HepG2 (cell line): ENCODE results near the gene RTRAF. TPM values are rescaled to one million over a fixed set of nuclear protein-coding genes. Genes with fewer than 3 reads are reported as not detected.

Source experiments
- ATAC-seq: fragments of 200-7000 bp; cut with Tn5 transposase; 3 replicates; pipeline ENCODE4 v1.9.1; 2020; ENCODE audit warnings: mild to moderate bottlenecking, moderate library complexity
- BruUV-seq: library from RNA; stranded (reverse); fragments of 400-500 nt; replicated peaks from 2 replicates; lab custom pipeline; 2021; lab: Mats Ljungman, UMichigan
- CTCF ChIA-PET: fragments of 300-600 bp; formaldehyde crosslinking; extraction: SDS; loops from one replicate; lab custom pipeline; 2021; ENCODE audit warnings: low total read pairs, inconsistent platforms, low intra/inter-chr PET ratio; lab: Yijun Ruan, JAX
- POLR2A ChIA-PET: fragments of 350-600 bp; sonication (Branson Sonifier 250); formaldehyde crosslinking; loops from one replicate; lab custom pipeline; 2020; ENCODE audit warnings: antibody characterized with exemption, inconsistent platforms; lab: Yijun Ruan, JAX
- DNase-seq: peaks from one replicate; pipeline ENCODE4 v3.0.0-alpha.2; 2015; ENCODE audit warnings: low spot score
- FAIRE-seq: peaks from 3 replicates; lab custom pipeline; 2011; peaks lifted over from hg19 to GRCh38; lab: Jason Lieb, UNC
- H2AFZ ChIP-seq: one replicate; pipeline ENCODE4 v1.6.1; 2011; ENCODE audit warnings: low read length, inconsistent platforms
- H3K27ac ChIP-seq: fragments of 300-600 bp; 3 replicates; pipeline ENCODE4 v1.8.0; 2011; ENCODE audit warnings: mixed run types, mild to moderate bottlenecking, mixed read lengths, low read length, inconsistent platforms; ENCODE audit not compliant: insufficient read depth; ENCODE audit errors: extremely low read length
- H3K27me3 ChIP-seq, 2 experiments: fragments of 200-600 bp in 1 of 2; 2 replicates in 1 of 2; 3 replicates in 1 of 2; pipeline versions ENCODE4 v1.6.0 to v1.8.0; 2011; ENCODE audit warnings: low read length in 2 of 2, mild to moderate bottlenecking in 2 of 2, moderate library complexity in 2 of 2, inconsistent platforms in 1 of 2; ENCODE audit not compliant: insufficient read depth in 2 of 2, control insufficient read depth in 1 of 2
- H3K36me3 ChIP-seq, 2 experiments: fragments of 200-600 bp in 1 of 2; replicated peaks in 1 of 2; 2 replicates in 1 of 2; 3 replicates in 1 of 2; pipeline versions ENCODE4 v1.5.1 to v1.8.0; 2011; ENCODE audit warnings: low read length in 2 of 2, inconsistent platforms in 1 of 2; ENCODE audit not compliant: insufficient read depth in 2 of 2, control insufficient read depth in 1 of 2
- H3K4me1 ChIP-seq: 2 replicates; pipeline ENCODE4 v1.5.1; 2012; ENCODE audit warnings: low read length, inconsistent platforms; ENCODE audit not compliant: insufficient read depth
- H3K4me2 ChIP-seq: 2 replicates; pipeline ENCODE4 v1.6.0; 2011; ENCODE audit warnings: low read depth, low read length, inconsistent platforms
- H3K4me3 ChIP-seq, 3 experiments: fragments of 200-600 bp in 1 of 3; sonication (generic), shearing (Covaris generic) in 1 of 3; replicated peaks in 1 of 3; 2 replicates each; pipeline ENCODE4 v1.5.1; 2011 to 2016; ENCODE audit warnings: low read length in 3 of 3, inconsistent platforms in 2 of 3, low read depth in 2 of 3, mild to moderate bottlenecking in 2 of 3, control low read depth in 1 of 3, mixed read lengths in 1 of 3; ENCODE audit not compliant: insufficient read depth in 1 of 3
- H3K79me2 ChIP-seq: one replicate; pipeline ENCODE4 v1.6.1; 2011; ENCODE audit warnings: low read length, inconsistent platforms; ENCODE audit not compliant: insufficient read depth
- H3K9ac ChIP-seq: 2 replicates; pipeline ENCODE4 v1.6.0; 2011; ENCODE audit warnings: mild to moderate bottlenecking, low read depth, low read length, inconsistent platforms; ENCODE audit not compliant: insufficient read depth
- H3K9me3 ChIP-seq: 2 replicates; pipeline ENCODE4 v1.5.1; 2012; ENCODE audit warnings: mild to moderate bottlenecking, low read length
- H4K20me1 ChIP-seq: 2 replicates; pipeline ENCODE4 v1.6.0; 2011; ENCODE audit warnings: inconsistent platforms, mild to moderate bottlenecking, low read length, moderate library complexity; ENCODE audit not compliant: insufficient read depth
- CEBPB ChIP-seq: IDR thresholded peaks from 2 replicates; pipeline ENCODE4 v1.6.1; 2011; ENCODE audit warnings: low read depth, low read length, improper control_type of control experiment, borderline replicate concordance
- CTCF ChIP-seq: sonication (generic); formaldehyde crosslinking; IDR thresholded peaks from 2 replicates; pipeline ENCODE4 v1.5.0; 2020; ENCODE audit warnings: mild to moderate bottlenecking, missing genetic modification reagents, moderate library complexity
- GFI1 ChIP-seq: sonication (generic); formaldehyde crosslinking; IDR thresholded peaks from 2 replicates; pipeline ENCODE4 v1.5.0; 2020; ENCODE audit warnings: missing genetic modification reagents, mild to moderate bottlenecking, borderline replicate concordance
- KLF16 ChIP-seq, 2 experiments: sonication (generic) in 1 of 2; formaldehyde crosslinking in 1 of 2; IDR thresholded peaks; 2 replicates each; pipeline versions ENCODE4 v1.6.1 to v1.8.0; 2016 to 2023; ENCODE audit warnings: missing genetic modification reagents in 2 of 2, missing compliant biosample characterization in 1 of 2
- STAG1 ChIP-seq: sonication (generic); formaldehyde crosslinking; IDR thresholded peaks from 2 replicates; pipeline ENCODE4 v1.4.0; 2020; ENCODE audit warnings: missing genetic modification reagents
- ZNF543 ChIP-seq: sonication (generic); formaldehyde crosslinking; IDR thresholded peaks from 2 replicates; pipeline ENCODE4 v1.4.0; 2020; ENCODE audit warnings: mild to moderate bottlenecking, missing genetic modification reagents
- WGBS: methylation state at CpG from one replicate; pipeline ENCODE4 v1.1.6; 2017; ENCODE audit warnings: low lambda C conversion rate; 5-methylcytosine and 5-hydroxymethylcytosine counted together
- in situ Hi-C: cut with HindIII; loops from 2 replicates; pipeline ENCODE4 v1.10.0; 2017; ENCODE audit warnings: low pct_unique_long_range_greater_than_20kb; ENCODE audit not compliant: extremely low pct_ligation_motif_present
- intact Hi-C: fragments of 100-400 bp; cut with micrococcal nuclease; formaldehyde crosslinking; loops from one replicate; pipeline ENCODE4 v1.10.0; 2022; ENCODE audit not compliant: unreplicated experiment
- polyA plus RNA-seq, 8 experiments: library from polyadenylated mRNA; depleted of rRNA in 3 of 8; stranded (reverse) in 7 of 8; unstranded in 1 of 8; fragments of >200 nt; fragmentation: Illumina TruSeq in 4 of 8; extraction: Trizol in 4 of 8; gene quantifications; 2 replicates each; pipeline versions ENCODE4 v1.2.1 to v1.2.3, GENCODE V29; 2011 to 2016; ENCODE audit warnings: low read depth in 4 of 8, missing spikeins in 1 of 8, mixed read lengths in 1 of 8; ENCODE audit not compliant: insufficient read depth in 1 of 8
- total RNA-seq, 5 experiments: library from RNA; depleted of rRNA; stranded (reverse); fragments of >200 nt; fragmentation: Illumina TruSeq; extraction: Trizol; gene quantifications; 2 replicates each; pipeline ENCODE4 v1.2.3, GENCODE V29; 2016; ENCODE audit warnings: low read depth in 1 of 5

The RTRAF gene
- total and polyA plus RNA-seq, 2 of the 13 experiments (the other 11 are each of a cell fraction or from before 2014, with no cell fraction given): 137 to 258 TPM

GRCh38 chr14:52015411-52016030 is 26.2 kb downstream of the RTRAF start:
- Histone ChIP-seq H4K20me1 (no peaks in the 10 kb centered on the region), H3K27ac (no peak overlapping the region), H3K79me2 (no peaks in the 10 kb centered on the region), H3K27me3 (peaks cover 0 to 6% of the 10 kb centered on the region in 2 experiments; a peak in 1 of 5 replicates), H3K4me1 (no peaks in the 10 kb centered on the region), H3K4me3 (no peak overlapping the region; a peak in 1 of 6 replicates), H3K9me3 (no peaks in the 10 kb centered on the region), H3K4me2 (peak overlapping the region; percentile 45; the same call in 1 of the 2 replicates), H3K9ac (no peak overlapping the region), H3K36me3 (peaks cover 2 to 13% of the 10 kb centered on the region in 2 experiments; a peak in 3 of 5 replicates), H2AFZ (no peak overlapping the region)
- ATAC-seq (peak; percentile 82), FAIRE-seq (no peak), DNase-seq (peak; percentile 8)
- 16% methylated on average over 5 of the region's 8 CpGs for WGBS
- ChIA-PET CTCF (no interaction called here), POLR2A (no interaction called here)
- in situ Hi-C loops (no loop called here), intact Hi-C loops (no loop called here)
- BruUV-seq: no TSS peak
- 0 out of 2 replicates have a peak, but pooled peaks have one; percentile 49 for TF ChIP-seq ZNF543
- no peak for TF ChIP-seq KLF16 (CRISPR knock-in tag; IDR thresholded peaks at IDR 0.05)
- TF ChIP-seq STAG1: peak; percentile 19; the same call in 1 of the 2 replicates
- no peak for TF ChIP-seq GFI1 (CRISPR knock-in tag)
- no peak for TF ChIP-seq CEBPB
- peak; percentile 55 for TF ChIP-seq CTCF (CRISPR knock-in tag)
